Kidney (tissue), 14 donors: ENCODE results near the gene MXI1. TPM values are rescaled to one million over a fixed set of nuclear protein-coding genes. Genes with fewer than 3 reads are reported as not detected.

Experiments used
- DNase-seq, 5 donors: peaks; one replicate each; pipeline ENCODE4 v3.0.0-alpha.2; 2013 to 2020
- FAIRE-seq: peaks from 2 replicates; lab custom pipeline; 2012; peaks lifted over from hg19 to GRCh38; lab: Jason Lieb, UNC
- H3K27ac ChIP-seq, 2 donors: one replicate each; pipeline ENCODE4 v1.7.0; 2013; ENCODE audit warnings: low read depth in 2 of 2, low read length in 2 of 2, inconsistent platforms in 1 of 2
- H3K27me3 ChIP-seq: one replicate; pipeline ENCODE4 v1.7.1; 2013; ENCODE audit warnings: low read length, inconsistent platforms; ENCODE audit not compliant: control insufficient read depth, insufficient read depth
- H3K36me3 ChIP-seq, 3 donors: one replicate each; pipeline versions ENCODE4 v1.7.0 to v1.7.1; 2013; ENCODE audit warnings: low read length in 3 of 3, control low read depth in 1 of 3, inconsistent platforms in 1 of 3; ENCODE audit not compliant: insufficient read depth in 3 of 3, control insufficient read depth in 2 of 3
- H3K4me1 ChIP-seq, 3 donors: one replicate each; pipeline versions ENCODE4 v1.7.0 to v1.7.1; 2013; ENCODE audit warnings: low read length in 3 of 3, inconsistent platforms in 1 of 3, low read depth in 1 of 3; ENCODE audit not compliant: control insufficient read depth in 2 of 3, insufficient read depth in 2 of 3
- H3K4me3 ChIP-seq, 3 donors: one replicate each; pipeline versions ENCODE4 v1.7.0 to v1.8.1; 2013; ENCODE audit warnings: low read length in 3 of 3, control low read depth in 1 of 3, inconsistent platforms in 1 of 3
- H3K9ac ChIP-seq, 3 donors: one replicate each; pipeline versions ENCODE4 v1.7.0 to v1.7.1; 2013; ENCODE audit warnings: low read length in 3 of 3, control low read depth in 1 of 3, inconsistent platforms in 1 of 3
- H3K9me3 ChIP-seq, 3 donors: one replicate each; pipeline versions ENCODE4 v1.7.0 to v1.7.1; 2013; ENCODE audit warnings: low read length in 3 of 3, control low read depth in 1 of 3, inconsistent platforms in 1 of 3; ENCODE audit not compliant: control insufficient read depth in 2 of 3, insufficient read depth in 1 of 3
- intact Hi-C: fragments of 100-400 bp; cut with DNase I; formaldehyde crosslinking; loops from one replicate; pipeline ENCODE4 v1.11.1; 2022
- polyA plus RNA-seq: library from polyadenylated mRNA; stranded (reverse); fragments of 350-450 nt; fragmentation: Illumina TruSeq; extraction: RNeasy Lipid Tissue Mini Kit (QIAGEN cat#74804); gene quantifications from one replicate; pipeline ENCODE4 v1.2.3, GENCODE V29; 2014; ENCODE audit warnings: low read depth, low replicate concordance; ENCODE audit not compliant: insufficient read depth
- total RNA-seq: library from RNA; stranded (reverse); fragmentation: NEBNext Ultra II Directional; extraction: Animal tissue kit (Norgen Biotek cat#: 25700); gene quantifications from one replicate; pipeline ENCODE4 v1.2.1, GENCODE V29; 2021
- TF ChIP-seq, protein P1 (sequence below): IDR thresholded peaks from 3 replicates; pipeline ENCODE4 v1.5.1; 2012; ENCODE audit warnings: mild to moderate bottlenecking, moderate library complexity, borderline replicate concordance; ENCODE audit not compliant: insufficient read depth; ENCODE audit errors: extremely low read depth
- donor health status: control.
- donor health status: control.
- donor health status: control.
- donor health status: control.
- donor health status: control.
- donor health status: DM: yes; HTN: yes; CAD: no.
- donor health status: Normal renal cell carcinoma (clear cell type).

Gene MXI1
- total and polyA plus RNA-seq, 2 donors from 2014 or later, result 27.6 to 29.0 TPM

DNA sequence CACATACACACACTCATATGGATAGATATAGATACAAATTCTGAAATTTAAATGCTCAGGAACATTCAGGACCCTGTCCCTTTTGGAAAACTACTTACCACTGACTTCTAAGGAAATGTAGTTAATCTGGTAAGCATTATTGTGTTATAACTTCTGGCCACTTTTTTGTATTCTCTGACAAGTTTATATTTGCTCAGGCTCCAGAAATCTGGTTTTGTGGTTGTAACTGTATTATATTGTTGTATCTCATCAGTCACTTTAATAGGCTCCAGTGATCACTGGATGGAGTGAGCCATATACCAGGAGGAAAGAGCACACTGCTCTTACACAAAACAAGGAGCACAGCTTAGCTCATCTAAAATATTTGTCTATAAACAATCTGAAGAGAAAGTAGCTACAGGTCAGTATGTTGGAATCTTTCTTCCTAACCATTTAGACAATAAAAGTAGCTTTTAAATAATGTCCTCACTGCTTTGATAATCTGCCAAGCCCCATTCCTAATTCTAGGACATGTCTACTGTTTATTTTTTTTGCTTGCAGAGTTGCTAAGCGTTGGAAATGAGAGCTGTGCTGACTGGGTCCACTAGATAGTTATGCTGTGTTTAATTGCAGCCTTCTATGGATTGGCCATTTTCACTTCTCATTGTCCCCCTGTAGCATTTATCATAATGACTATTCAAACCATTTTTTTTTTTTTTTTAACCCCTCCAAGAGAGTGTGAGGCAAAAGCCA is 53.5 kb downstream of the MXI1 start:
- no peaks in the 10 kb centered on the region for H3K36me3 ChIP-seq
- H3K9ac ChIP-seq, result no peak overlapping the region
- no peaks in the 10 kb centered on the region for H3K9me3 ChIP-seq
- FAIRE-seq, result no peak
- peaks cover 0 to 5% (median 0%) of the 10 kb centered on the region in 3 donors for H3K4me1 ChIP-seq
- TF ChIP-seq, protein P1, sequence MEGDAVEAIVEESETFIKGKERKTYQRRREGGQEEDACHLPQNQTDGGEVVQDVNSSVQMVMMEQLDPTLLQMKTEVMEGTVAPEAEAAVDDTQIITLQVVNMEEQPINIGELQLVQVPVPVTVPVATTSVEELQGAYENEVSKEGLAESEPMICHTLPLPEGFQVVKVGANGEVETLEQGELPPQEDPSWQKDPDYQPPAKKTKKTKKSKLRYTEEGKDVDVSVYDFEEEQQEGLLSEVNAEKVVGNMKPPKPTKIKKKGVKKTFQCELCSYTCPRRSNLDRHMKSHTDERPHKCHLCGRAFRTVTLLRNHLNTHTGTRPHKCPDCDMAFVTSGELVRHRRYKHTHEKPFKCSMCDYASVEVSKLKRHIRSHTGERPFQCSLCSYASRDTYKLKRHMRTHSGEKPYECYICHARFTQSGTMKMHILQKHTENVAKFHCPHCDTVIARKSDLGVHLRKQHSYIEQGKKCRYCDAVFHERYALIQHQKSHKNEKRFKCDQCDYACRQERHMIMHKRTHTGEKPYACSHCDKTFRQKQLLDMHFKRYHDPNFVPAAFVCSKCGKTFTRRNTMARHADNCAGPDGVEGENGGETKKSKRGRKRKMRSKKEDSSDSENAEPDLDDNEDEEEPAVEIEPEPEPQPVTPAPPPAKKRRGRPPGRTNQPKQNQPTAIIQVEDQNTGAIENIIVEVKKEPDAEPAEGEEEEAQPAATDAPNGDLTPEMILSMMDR, result no peak
- peak in 1 of 5 donors; percentile 60 for DNase-seq
- intact Hi-C loops, result no loop called here
- no peak overlapping the region for H3K27ac ChIP-seq
- H3K4me3 ChIP-seq, result no peak overlapping the region
- H3K27me3 ChIP-seq, result no peaks in the 10 kb centered on the region

DNA sequence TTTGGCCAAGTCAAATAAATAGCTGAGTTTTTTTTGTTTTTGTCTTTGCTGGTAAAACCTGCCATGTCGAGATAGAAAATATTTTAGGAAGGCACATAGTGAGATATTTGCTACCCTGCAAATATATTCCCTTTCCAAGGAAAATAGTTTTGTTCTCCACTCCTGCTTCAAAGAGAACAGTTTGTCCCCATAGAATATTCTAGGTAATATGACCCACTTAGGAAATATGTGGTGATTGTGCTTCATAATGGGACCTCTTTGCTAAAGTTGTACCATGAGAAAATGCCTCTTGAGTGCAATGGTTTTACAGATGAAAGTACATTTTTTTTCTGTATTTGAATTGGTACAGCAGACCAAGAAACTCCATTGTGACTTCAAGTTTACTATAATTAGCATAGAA is 55.8 kb downstream of the MXI1 start:
- Histone ChIP-seq H3K36me3 (no peaks in the 10 kb centered on the region), H3K9me3 (no peaks in the 10 kb centered on the region), H3K27me3 (no peaks in the 10 kb centered on the region), H3K27ac (no peak overlapping the region), H3K4me3 (no peak overlapping the region), H3K4me1 (peaks cover 0 to 5% (median 0%) of the 10 kb centered on the region in 3 donors), H3K9ac (no peak overlapping the region)
- DNase-seq, result no peak
- FAIRE-seq, result no peak
- intact Hi-C loops, result no loop called here
- TF ChIP-seq, protein P1, result no peak

DNA sequence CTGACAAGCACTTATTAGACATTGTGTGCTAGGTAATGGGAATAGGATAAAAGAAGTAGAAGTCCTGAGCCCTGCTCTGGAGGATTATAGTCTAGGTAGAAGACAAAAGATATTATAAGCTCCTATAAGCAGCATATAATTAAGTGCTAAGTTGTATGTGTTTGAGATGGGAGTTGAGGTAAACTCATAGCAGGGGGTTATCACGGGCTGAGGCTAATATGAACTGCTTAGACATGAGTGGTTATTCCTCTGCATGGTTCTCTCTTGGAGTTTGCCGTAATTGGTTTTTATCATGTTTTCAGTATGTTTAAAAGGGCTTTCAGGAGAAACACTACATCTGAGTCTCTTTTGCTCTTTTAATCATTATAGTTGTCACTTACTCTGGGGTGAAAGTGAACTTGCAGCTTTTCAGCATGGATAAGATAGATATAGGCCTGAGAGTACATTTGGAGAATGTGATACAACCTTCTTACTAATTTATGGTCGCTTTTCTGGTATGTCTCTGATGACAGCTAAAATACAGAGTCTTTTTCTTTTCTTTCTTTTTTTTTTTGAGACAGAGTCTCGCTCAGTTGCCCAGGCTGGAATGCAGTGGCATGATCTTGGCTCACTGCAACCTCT is 58.3 kb downstream of the MXI1 start:
- no peaks in the 10 kb centered on the region for H3K9me3 ChIP-seq
- H3K9ac ChIP-seq, result no peak overlapping the region
- DNase-seq (no peak), FAIRE-seq (no peak)
- TF ChIP-seq, protein P1, result no peak
- intact Hi-C loops, result no loop called here
- H3K4me3 ChIP-seq, result no peak overlapping the region
- H3K4me1 ChIP-seq, result peaks cover 0 to 18% (median 11%) of the 10 kb centered on the region in 3 donors
- H3K27me3 ChIP-seq, result no peaks in the 10 kb centered on the region
- H3K27ac ChIP-seq, result no peak overlapping the region
- no peaks in the 10 kb centered on the region for H3K36me3 ChIP-seq
